ENCODE data around the gene NCOA7.

The NCOA7 gene

DNA sequence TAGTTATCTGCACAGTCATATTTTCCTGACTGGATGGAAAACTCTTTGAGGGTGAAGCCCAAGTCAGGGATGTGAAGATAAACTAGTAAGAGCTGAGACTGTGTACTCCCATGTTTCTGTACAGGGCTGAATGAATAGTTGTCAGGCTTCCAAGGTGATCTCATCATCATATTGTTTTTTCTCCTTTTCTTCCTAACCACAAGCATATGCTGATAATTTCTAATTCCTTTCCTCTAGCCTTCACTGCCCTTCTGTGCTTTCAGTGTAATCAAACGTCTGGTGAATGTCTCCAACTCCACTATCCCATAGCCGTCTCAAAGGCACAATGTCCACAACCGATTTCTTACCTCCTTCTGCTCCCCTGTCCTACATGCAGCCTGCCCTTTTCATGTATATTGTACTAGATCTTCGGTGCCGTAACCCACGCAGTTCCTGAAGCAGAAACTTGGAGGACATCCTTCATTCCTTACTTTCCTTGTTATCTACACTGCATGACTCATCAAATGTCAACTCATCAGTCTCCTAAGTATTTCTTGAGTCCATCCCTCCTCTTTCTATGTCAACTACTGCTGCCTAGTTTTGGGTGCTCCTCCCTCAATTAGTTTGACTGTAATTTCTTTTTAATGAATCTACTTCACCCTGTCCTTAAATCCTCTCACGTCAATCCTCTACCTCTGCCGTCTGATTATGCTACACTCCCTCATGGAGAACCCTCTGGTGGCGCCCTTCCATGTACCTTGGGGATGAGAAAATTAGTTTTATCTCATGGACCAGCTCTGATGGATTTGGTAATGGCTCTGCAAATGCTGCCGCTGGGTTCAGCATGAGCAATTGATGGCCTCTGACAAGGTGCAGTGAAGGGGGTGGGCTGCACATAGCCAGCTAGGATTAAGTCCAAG lies 21.9 kb downstream of the NCOA7 start:
- peak overlapping the region; percentile 32 for H3K4me3 ChIP-seq (ENCODE audit: low read depth, low read length)
- TF ChIP-seq, protein P1, sequence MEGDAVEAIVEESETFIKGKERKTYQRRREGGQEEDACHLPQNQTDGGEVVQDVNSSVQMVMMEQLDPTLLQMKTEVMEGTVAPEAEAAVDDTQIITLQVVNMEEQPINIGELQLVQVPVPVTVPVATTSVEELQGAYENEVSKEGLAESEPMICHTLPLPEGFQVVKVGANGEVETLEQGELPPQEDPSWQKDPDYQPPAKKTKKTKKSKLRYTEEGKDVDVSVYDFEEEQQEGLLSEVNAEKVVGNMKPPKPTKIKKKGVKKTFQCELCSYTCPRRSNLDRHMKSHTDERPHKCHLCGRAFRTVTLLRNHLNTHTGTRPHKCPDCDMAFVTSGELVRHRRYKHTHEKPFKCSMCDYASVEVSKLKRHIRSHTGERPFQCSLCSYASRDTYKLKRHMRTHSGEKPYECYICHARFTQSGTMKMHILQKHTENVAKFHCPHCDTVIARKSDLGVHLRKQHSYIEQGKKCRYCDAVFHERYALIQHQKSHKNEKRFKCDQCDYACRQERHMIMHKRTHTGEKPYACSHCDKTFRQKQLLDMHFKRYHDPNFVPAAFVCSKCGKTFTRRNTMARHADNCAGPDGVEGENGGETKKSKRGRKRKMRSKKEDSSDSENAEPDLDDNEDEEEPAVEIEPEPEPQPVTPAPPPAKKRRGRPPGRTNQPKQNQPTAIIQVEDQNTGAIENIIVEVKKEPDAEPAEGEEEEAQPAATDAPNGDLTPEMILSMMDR (conservative IDR thresholded peaks at IDR 0.05; ENCODE audit: low read depth, low read length), result no peak
- peak; percentile 97 for DNase-seq (ENCODE audit: low read depth)

DNA sequence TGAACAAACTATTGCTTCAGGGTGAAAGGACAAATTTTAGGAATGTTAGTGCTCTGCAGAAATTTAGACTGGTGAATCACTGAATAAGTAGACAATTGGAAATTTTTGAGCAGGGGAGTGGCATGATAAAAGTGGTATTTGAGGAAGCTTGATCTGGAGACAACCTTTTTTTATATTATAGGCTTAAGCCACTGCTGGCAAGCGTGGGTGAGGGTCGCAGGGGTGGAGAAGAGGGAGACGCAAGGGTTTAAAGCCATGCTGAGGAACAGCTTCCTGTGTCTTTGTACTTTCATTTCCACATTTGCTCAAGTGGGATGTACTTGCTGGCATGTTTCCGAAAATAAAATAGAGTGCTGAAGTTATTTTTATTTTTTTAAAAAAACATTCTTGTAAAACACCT lies 23.7 kb downstream of the NCOA7 start:
- TF ChIP-seq, protein P1 (conservative IDR thresholded peaks at IDR 0.05; ENCODE audit: low read depth, low read length), result no peak
- no peak overlapping the region for H3K4me3 ChIP-seq (ENCODE audit: low read depth, low read length)
- DNase-seq (ENCODE audit: low read depth), result peak; percentile 45

DNA sequence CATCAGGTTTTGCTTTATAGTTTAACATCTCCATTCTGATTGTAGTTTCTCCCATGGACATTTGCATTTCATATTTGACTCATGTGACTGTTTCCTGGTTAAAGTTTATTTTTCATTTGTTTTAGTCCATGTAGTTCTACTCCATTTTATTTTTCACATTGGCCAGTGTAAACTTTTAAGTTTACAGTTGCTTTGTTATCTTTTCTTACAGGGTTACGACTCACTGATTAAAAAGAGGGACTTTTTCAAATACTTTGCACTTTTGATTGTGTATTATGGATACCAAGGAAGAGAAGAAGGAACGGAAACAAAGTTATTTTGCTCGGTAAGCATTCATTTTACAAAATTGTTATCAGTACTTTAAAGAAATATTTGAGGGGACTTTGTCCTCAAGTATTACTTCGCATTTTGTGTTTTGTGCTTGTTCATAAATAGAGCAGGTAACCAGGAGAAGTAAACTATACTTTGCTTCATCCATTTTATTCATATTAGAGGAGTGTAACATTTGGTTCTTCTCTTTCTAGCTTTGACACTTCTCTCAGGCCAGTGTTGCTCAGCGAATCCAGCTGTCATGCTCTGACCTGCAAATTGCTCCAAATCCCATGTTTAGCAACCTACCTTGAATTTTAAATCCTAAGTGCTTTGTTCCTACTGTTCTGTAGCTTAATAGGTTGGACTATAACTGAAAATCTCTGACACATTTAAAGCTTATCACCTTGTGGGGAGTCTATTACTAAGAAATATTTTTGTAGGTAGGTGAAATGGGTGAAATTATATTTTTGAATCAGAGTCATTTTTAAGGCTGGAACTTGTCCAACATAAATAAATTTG lies 24.5 kb downstream of the NCOA7 start:
- H3K4me3 ChIP-seq (ENCODE audit: low read depth, low read length), result no peak overlapping the region

DNA sequence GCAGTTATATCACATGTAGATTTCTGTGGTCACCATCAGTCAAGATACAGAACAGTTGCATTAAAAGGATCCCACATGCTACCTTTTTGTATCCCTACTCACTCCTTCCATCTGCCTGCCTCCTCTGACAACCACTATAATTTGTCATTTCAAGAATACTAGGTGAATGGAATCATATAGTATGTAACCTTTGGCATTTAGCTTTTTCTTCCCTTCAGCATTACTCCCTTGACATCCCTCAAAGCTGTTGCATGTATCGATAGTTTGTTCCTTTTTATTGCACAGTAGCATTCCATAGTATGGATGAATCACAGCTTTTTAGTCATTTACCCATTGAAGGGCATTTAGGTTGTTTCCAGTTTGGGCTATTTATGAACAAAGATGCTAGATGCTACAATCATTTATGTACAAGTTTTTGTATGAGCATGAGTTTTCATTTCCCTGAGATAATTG lies 26.1 kb downstream of the NCOA7 start:
- DNase-seq (ENCODE audit: low read depth), result no peak
- H3K4me3 ChIP-seq (ENCODE audit: low read depth, low read length), result no peak overlapping the region
- TF ChIP-seq, protein P1 (conservative IDR thresholded peaks at IDR 0.05; ENCODE audit: low read depth, low read length), result no peak

More for the DNA sequence above, 24.5 kb downstream of the NCOA7 start:
- TF ChIP-seq, protein P1 (conservative IDR thresholded peaks at IDR 0.05; ENCODE audit: low read depth, low read length), result no peak
- DNase-seq (ENCODE audit: low read depth), result peak; percentile 44

DNA sequence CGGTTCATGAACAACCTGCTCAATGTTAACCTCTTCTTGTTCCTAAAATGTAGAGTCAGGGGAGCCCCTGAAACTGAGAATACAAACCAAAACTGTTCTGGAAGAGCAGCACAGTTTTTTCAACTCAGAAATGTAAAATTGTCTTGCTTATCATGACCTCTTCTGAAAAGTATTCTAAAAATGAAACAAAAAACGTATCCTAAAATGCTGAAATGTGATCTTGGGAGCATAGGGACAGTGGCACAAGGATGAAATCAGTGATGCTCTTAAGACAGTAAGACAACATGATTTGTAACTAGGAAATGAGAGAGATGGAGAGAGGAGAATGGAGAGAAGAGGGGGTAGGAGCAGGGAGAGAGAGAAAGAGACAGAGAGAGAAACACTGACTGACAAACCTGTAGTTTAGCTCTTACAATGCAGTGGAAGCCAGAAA lies 27.5 kb downstream of the NCOA7 start:
- TF ChIP-seq, protein P1 (conservative IDR thresholded peaks at IDR 0.05; ENCODE audit: low read depth, low read length), result no peak
- H3K4me3 ChIP-seq (ENCODE audit: low read depth, low read length), result no peak overlapping the region
- peak; percentile 37 for DNase-seq (ENCODE audit: low read depth)

DNA sequence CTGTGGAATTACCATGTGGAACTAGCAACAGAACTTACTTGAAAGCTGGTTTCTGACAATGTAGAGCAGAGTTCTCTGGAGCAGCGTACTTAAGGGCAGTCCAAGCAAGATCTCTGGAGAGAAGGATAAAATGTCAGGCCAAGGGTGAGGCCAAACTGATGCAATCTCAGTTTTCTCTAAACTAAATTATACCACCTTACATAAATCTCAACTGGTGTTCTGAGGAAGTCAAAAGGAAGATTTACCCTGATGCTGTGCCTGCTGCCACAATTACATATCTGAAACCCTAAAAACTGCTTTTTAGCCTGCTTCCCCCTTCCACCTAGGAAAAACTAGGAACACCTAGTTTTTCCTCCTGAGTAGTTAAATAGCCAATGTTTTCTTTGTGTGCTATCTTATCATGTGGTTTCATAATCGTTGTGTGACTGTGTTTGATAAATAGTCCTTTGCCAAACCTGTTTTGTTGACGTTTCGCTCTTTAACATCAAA lies 28.1 kb downstream of the NCOA7 start:
- H3K4me3 ChIP-seq (ENCODE audit: low read depth, low read length), result no peak overlapping the region
- TF ChIP-seq, protein P1 (conservative IDR thresholded peaks at IDR 0.05; ENCODE audit: low read depth, low read length), result no peak
- DNase-seq (ENCODE audit: low read depth), result peak; percentile 48
